ENCODE measurements around the gene GGT7. TPM values are rescaled to one million over a fixed set of nuclear protein-coding genes. Genes with fewer than 3 reads are reported as not detected.
A peak's percentile ranks its signal among the peaks of the same experiment; 100 is the strongest.

The GGT7 gene
- polyA plus RNA-seq, 1 donor from 2014 or later: 42.9 TPM

DNA sequence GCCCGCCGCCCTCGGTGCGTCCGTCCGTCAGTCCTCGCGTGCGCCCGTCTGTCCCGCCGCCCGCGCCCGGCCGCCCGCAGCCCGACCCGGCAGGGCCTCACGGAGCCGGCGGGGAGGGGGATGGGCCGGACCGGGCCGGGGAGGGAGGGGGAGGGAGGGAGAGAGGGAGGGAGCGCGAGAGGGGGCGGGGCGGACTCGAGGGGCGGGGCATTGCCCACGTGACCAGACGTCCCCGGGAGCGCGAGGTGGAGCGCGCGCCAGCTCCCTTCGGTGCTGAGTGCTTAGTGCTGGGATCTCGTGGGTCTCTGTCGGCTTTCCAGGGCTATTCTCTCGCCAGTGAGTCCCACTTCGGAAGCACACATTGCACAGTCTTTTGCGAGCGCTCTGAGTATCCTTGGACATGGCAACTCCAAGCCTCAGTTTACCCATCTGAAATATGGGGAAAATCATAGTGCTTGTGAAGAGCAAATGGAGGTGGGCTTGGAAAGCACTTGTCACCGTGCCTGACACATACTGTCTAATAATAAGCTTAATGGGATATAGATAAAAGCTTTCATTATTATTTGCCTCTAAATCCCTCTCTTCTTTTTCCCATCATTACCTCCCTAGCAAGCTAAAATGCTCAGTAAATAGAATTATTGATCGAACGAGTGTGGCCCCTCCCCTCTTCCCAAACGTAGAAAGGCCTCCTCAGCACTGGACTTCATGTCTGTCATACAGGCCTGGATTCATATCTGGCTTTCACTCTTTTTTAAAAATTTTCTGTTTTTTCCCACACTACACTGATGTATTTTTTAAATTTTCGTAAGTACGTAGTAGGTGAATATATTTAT lies 46.9 kb downstream of the GGT7 start, which contains the start of gene NCOA6:
Gene NCOA6 (minus strand): TSS at position 122 of the 833 bp plus-strand sequence. CDS start 43,296 bp downstream, outside the sequence.
- H3K4me3 ChIP-seq (ENCODE audit: low read length): peak within 1 kb of the TSS; percentile 93
- H4K20me1 ChIP-seq (ENCODE audit: insufficient read depth): no peaks in the 10 kb centered on the region
- H3K9ac ChIP-seq (ENCODE audit: low read length): peak within 1 kb of the TSS; percentile 97
- no peaks in the 10 kb centered on the region for H3K27me3 ChIP-seq (ENCODE audit: insufficient read depth, low read depth, low read length)
- H2AFZ ChIP-seq (ENCODE audit: low read depth, low read length): peak within 1 kb of the TSS; percentile 84
- no peaks in the 10 kb centered on the region for H3K9me3 ChIP-seq (ENCODE audit: low read length)
- H3K79me2 ChIP-seq (replicated peaks; ENCODE audit: insufficient read depth, low read length): peaks cover 42% of the 10 kb centered on the region
- H3K4me2 ChIP-seq (ENCODE audit: low read length): peak within 1 kb of the TSS; percentile 88
- no peaks in the 10 kb centered on the region for H3K36me3 ChIP-seq (ENCODE audit: insufficient read depth, low read length)
- H3F3A ChIP-seq (ENCODE audit: insufficient read depth, low read length, poor library complexity, severe bottlenecking): no peaks in the 10 kb centered on the region
- H3K27ac ChIP-seq (ENCODE audit: low read length): peak within 1 kb of the TSS; percentile 94
- H3K9me2 ChIP-seq (ENCODE audit: insufficient read depth, low read length): no peaks in the 10 kb centered on the region
- TF ChIP-seq, protein P1, sequence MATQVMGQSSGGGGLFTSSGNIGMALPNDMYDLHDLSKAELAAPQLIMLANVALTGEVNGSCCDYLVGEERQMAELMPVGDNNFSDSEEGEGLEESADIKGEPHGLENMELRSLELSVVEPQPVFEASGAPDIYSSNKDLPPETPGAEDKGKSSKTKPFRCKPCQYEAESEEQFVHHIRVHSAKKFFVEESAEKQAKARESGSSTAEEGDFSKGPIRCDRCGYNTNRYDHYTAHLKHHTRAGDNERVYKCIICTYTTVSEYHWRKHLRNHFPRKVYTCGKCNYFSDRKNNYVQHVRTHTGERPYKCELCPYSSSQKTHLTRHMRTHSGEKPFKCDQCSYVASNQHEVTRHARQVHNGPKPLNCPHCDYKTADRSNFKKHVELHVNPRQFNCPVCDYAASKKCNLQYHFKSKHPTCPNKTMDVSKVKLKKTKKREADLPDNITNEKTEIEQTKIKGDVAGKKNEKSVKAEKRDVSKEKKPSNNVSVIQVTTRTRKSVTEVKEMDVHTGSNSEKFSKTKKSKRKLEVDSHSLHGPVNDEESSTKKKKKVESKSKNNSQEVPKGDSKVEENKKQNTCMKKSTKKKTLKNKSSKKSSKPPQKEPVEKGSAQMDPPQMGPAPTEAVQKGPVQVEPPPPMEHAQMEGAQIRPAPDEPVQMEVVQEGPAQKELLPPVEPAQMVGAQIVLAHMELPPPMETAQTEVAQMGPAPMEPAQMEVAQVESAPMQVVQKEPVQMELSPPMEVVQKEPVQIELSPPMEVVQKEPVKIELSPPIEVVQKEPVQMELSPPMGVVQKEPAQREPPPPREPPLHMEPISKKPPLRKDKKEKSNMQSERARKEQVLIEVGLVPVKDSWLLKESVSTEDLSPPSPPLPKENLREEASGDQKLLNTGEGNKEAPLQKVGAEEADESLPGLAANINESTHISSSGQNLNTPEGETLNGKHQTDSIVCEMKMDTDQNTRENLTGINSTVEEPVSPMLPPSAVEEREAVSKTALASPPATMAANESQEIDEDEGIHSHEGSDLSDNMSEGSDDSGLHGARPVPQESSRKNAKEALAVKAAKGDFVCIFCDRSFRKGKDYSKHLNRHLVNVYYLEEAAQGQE (IDR thresholded peaks at IDR 0.05; ENCODE audit: borderline replicate concordance): peak; percentile 35
- TF ChIP-seq RAD21 (conservative IDR thresholded peaks at IDR 0.05) (no peak), MXI1 (conservative IDR thresholded peaks at IDR 0.05; ENCODE audit: poor library complexity, severe bottlenecking) (peak; percentile 4), EP300 (conservative IDR thresholded peaks at IDR 0.05; ENCODE audit: poor library complexity, severe bottlenecking) (no peak), POLR2AphosphoS5 (IDR thresholded peaks at IDR 0.05) (peak; percentile 52), TAF1 (IDR thresholded peaks at IDR 0.05; ENCODE audit: low read depth) (no peak)

DNA sequence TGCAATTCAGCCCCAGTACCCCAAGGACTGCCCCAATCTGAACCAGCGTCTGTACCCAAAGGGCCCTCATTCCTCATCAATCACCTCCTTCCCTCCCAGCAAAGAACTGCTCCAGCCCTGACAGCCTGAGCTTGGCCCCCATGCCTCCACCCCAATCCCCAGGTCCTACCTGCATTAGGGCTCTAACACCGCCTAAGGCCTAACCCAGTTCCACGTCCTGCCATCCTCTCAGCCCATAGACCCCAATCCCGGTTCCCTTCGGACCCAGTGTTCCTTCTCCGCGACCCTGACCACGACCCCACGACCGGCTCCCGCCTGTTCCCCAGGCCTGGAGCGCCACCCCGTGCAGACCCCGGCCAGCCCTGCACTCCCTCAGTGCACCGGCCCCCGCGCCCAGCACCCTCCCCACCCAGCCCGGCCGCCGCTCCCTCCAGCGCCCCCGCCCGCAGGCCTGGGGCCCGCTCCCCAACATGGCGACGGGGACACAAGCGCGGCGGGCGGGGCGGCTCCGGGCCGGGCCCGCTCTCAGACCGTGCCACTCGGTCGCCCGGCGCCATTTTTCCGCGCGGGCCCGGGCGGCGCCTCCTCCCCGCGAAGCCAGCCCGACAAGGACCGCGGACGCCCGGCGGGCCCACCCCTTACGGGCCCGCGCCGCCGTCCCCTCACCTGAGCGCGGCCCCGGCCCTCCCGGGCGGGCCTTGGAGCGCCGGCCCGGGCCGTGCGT lies 47.7 kb downstream of the GGT7 start:
- H3K4me2 ChIP-seq (ENCODE audit: low read length): peak overlapping the region; percentile 88
- H2AFZ ChIP-seq (ENCODE audit: low read depth, low read length): peak overlapping the region; percentile 84
- no peaks in the 10 kb centered on the region for H3K27me3 ChIP-seq (ENCODE audit: insufficient read depth, low read depth, low read length)
- H3K9me3 ChIP-seq (ENCODE audit: low read length): no peaks in the 10 kb centered on the region
- peak overlapping the region; percentile 94 for H3K27ac ChIP-seq (ENCODE audit: low read length)
- no peaks in the 10 kb centered on the region for H3F3A ChIP-seq (ENCODE audit: insufficient read depth, low read length, poor library complexity, severe bottlenecking)
- peaks cover 49% of the 10 kb centered on the region for H3K79me2 ChIP-seq (replicated peaks; ENCODE audit: insufficient read depth, low read length)
- no peaks in the 10 kb centered on the region for H4K20me1 ChIP-seq (ENCODE audit: insufficient read depth)
- H3K9me2 ChIP-seq (ENCODE audit: insufficient read depth, low read length): no peaks in the 10 kb centered on the region
- TF ChIP-seq EZH2 (IDR thresholded peaks at IDR 0.05; ENCODE audit: borderline replicate concordance, insufficient read depth, low read length, poor library complexity, severe bottlenecking) (no peak), EP300 (conservative IDR thresholded peaks at IDR 0.05; ENCODE audit: poor library complexity, severe bottlenecking) (peak; percentile 24), RAD21 (conservative IDR thresholded peaks at IDR 0.05) (peak; percentile 37), SMC3 (conservative IDR thresholded peaks at IDR 0.05; ENCODE audit: poor library complexity) (peak; percentile 25), MXI1 (conservative IDR thresholded peaks at IDR 0.05; ENCODE audit: poor library complexity, severe bottlenecking) (peak; percentile 31), POLR2AphosphoS5 (IDR thresholded peaks at IDR 0.05) (peak; percentile 47), TAF1 (IDR thresholded peaks at IDR 0.05; ENCODE audit: low read depth) (peak; percentile 78)
- TF ChIP-seq, protein P1 (IDR thresholded peaks at IDR 0.05; ENCODE audit: borderline replicate concordance): peak; percentile 76
- TF ChIP-seq, protein P2, sequence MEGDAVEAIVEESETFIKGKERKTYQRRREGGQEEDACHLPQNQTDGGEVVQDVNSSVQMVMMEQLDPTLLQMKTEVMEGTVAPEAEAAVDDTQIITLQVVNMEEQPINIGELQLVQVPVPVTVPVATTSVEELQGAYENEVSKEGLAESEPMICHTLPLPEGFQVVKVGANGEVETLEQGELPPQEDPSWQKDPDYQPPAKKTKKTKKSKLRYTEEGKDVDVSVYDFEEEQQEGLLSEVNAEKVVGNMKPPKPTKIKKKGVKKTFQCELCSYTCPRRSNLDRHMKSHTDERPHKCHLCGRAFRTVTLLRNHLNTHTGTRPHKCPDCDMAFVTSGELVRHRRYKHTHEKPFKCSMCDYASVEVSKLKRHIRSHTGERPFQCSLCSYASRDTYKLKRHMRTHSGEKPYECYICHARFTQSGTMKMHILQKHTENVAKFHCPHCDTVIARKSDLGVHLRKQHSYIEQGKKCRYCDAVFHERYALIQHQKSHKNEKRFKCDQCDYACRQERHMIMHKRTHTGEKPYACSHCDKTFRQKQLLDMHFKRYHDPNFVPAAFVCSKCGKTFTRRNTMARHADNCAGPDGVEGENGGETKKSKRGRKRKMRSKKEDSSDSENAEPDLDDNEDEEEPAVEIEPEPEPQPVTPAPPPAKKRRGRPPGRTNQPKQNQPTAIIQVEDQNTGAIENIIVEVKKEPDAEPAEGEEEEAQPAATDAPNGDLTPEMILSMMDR (IDR thresholded peaks at IDR 0.05; ENCODE audit: poor library complexity, severe bottlenecking): peak; percentile 45
- peak overlapping the region; percentile 97 for H3K9ac ChIP-seq (ENCODE audit: low read length)
- peak overlapping the region; percentile 93 for H3K4me3 ChIP-seq (ENCODE audit: low read length)
- no peaks in the 10 kb centered on the region for H3K36me3 ChIP-seq (ENCODE audit: insufficient read depth, low read length)
